ENCODE results near the gene LENG8. TPM values are rescaled to one million over a fixed set of nuclear protein-coding genes. Genes with fewer than 3 reads are reported as not detected.
"Not testable (repeated sequence)": the region's sequence is repeated elsewhere in the genome, so short reads cannot be mapped to it uniquely, and the experiment has no call there.

The LENG8 gene
- total and polyA plus RNA-seq, 2 of the 8 experiments (the other 6 are each of a cell fraction or from before 2014, with no cell fraction given): 62.2 to 108 TPM

DNA sequence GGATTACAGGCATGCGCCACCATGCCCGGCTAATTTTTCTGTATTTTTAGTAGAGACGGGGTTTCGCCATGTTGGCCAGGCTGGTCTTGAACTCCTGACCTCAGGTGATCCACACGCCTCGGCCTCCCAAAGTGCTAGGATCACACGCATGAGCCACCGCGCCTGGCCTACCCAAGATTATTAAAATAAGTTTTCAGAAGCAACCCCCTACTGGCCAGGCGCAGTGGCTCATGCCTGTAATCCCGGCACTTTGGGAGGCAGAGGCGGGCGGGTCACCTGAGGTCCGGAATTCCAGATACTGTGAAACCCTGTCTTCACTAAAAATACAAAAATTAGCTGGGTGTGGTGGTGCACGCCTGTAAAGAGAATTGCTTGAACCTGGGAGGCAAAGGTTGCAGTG is 2.6 kb upstream of the LENG8 start:
- 93% methylated on average over 15 of the region's 15 CpGs; no CpG with 5 or more reads in 1 of the 2 experiments for WGBS, 2 experiments (ENCODE audit: extremely low coverage in 1 of 2, insufficient coverage in 1 of 2, insufficient read length in 1 of 2, insufficient replicate concordance in 2 of 2, low coverage in 1 of 2, low lambda C conversion rate in 2 of 2, missing lambda C conversion rate in 1 of 2)
- H3K79me2 ChIP-seq (ENCODE audit: control insufficient read depth in 1 of 2, insufficient read depth in 2 of 2, low read length in 2 of 2): peaks cover 16 to 36% of the 10 kb centered on the region in 2 experiments
- CTCF ChIA-PET (ENCODE audit: partially characterized antibody): not testable (repeated sequence)

More for the DNA sequence above, 2.6 kb upstream of the LENG8 start:
- H2BK12ac ChIP-seq (ENCODE audit: low read depth, low read length); H3K4me1 ChIP-seq (replicated peaks in 1 of 4; ENCODE audit: control insufficient read depth in 3 of 4, insufficient read depth in 4 of 4, low read length in 3 of 4); H3K56ac ChIP-seq (replicated peaks; ENCODE audit: insufficient read length, low read depth, low read length); H3K23me2 ChIP-seq (ENCODE audit: low read depth, low read length); H3K4me3 ChIP-seq (ENCODE audit: extremely low read depth in 1 of 4, insufficient read depth in 2 of 4, low read depth in 3 of 4, low read length in 4 of 4); H2BK20ac ChIP-seq (ENCODE audit: low read length); H3K9me3 ChIP-seq (ENCODE audit: insufficient read depth in 2 of 2, low read depth in 1 of 2, low read length in 1 of 2); H2BK120ac ChIP-seq (replicated peaks; ENCODE audit: low read depth, low read length); H3K14ac ChIP-seq (ENCODE audit: insufficient read length); H3K27me3 ChIP-seq (replicated peaks in 1 of 4; ENCODE audit: control insufficient read depth in 3 of 4, extremely low read depth in 1 of 4, insufficient read depth in 3 of 4, low read length in 3 of 4); H4K8ac ChIP-seq (ENCODE audit: extremely low read depth, insufficient read depth, low read length); H2AK5ac ChIP-seq (ENCODE audit: low read depth, low read length); H2BK15ac ChIP-seq (ENCODE audit: low read length); H2BK5ac ChIP-seq (ENCODE audit: low read depth, low read length); H3K9ac ChIP-seq (replicated peaks in 1 of 4; ENCODE audit: extremely low read depth in 1 of 4, low read depth in 3 of 4, low read length in 3 of 4); H4K91ac ChIP-seq (replicated peaks; ENCODE audit: insufficient read length, low read length); H3K4me2 ChIP-seq (ENCODE audit: insufficient read depth in 1 of 2, low read depth in 2 of 2, low read length in 2 of 2); H3K79me1 ChIP-seq (ENCODE audit: low read depth, low read length); H4K5ac ChIP-seq (ENCODE audit: insufficient read length, low read depth, low read length); H3K23ac ChIP-seq (ENCODE audit: insufficient read length); H3K27ac ChIP-seq (ENCODE audit: low read depth, low read length); H3K4ac ChIP-seq (replicated peaks; ENCODE audit: insufficient read length, low read depth, low read length); H2AFZ ChIP-seq (ENCODE audit: low read length); DNase-seq (ENCODE audit: low read depth in 1 of 2, low spot score in 2 of 2); H3K18ac ChIP-seq (ENCODE audit: extremely low read depth, low read length); FAIRE-seq: not testable (repeated sequence)
- peaks cover 9 to 12% of the 10 kb centered on the region in 2 experiments for H4K20me1 ChIP-seq (replicated peaks in 1 of 2; ENCODE audit: control insufficient read depth in 1 of 2, insufficient read depth in 2 of 2, low read length in 2 of 2)
- POLR2A ChIA-PET (ENCODE audit: partially characterized antibody): interaction anchor here (0.7 to 10.3 kb wide), 2 partner anchors 9 to 14 kb away, joined by 3 to 129 read pairs; partner anchors contain the start of gene LENG9
- H3K36me3 ChIP-seq (ENCODE audit: control insufficient read depth in 2 of 4, insufficient read depth in 4 of 4, low read length in 3 of 4): peaks cover 0 to 11% (median 5%) of the 10 kb centered on the region in 4 experiments; a peak in 5 of 8 replicates

Data from H1 (cell line).